Peyer's patch (tissue), 4 donors: Measurements from ENCODE around the gene IQCK.

Experiments
- POLR2A ChIP-seq, 2 donors: fragments of 450-650 bp; IDR thresholded peaks; one replicate each; pipeline ENCODE4 v1.5.1; 2017; ENCODE audit warnings: antibody characterized with exemption in 2 of 2, mild to moderate bottlenecking in 2 of 2, moderate library complexity in 2 of 2
- TF ChIP-seq, protein P1 (sequence below), 6 experiments: fragments of 450-650 bp in 4 of 6; fragments of 200-600 bp in 2 of 6; sonication (generic) in 1 of 6; IDR thresholded peaks; one replicate each; pipeline ENCODE4 v1.5.1; 2017 to 2019; ENCODE audit warnings: antibody characterized with exemption in 6 of 6, mild to moderate bottlenecking in 3 of 6, moderate library complexity in 1 of 6

DNA sequence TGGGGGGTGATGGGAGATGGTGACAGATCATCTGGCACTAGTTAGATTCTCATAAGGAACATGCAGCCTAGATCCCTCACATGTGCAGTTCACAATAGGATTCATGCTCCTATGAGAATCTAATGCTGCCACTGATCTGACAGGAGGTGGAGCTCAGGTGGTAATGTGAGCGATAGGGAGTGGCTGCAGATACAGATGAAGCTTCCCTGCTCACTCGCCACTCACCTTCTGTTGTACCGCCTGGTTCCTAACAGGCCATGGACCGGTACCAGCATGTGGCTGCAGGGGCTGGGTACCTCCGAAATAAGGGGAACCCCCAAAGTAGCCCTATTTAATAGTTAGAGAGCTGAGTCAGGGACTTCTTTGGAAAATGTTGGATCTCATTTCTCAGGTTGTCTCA lies 106.1 kb downstream of the IQCK start:
- TF ChIP-seq, protein P1, sequence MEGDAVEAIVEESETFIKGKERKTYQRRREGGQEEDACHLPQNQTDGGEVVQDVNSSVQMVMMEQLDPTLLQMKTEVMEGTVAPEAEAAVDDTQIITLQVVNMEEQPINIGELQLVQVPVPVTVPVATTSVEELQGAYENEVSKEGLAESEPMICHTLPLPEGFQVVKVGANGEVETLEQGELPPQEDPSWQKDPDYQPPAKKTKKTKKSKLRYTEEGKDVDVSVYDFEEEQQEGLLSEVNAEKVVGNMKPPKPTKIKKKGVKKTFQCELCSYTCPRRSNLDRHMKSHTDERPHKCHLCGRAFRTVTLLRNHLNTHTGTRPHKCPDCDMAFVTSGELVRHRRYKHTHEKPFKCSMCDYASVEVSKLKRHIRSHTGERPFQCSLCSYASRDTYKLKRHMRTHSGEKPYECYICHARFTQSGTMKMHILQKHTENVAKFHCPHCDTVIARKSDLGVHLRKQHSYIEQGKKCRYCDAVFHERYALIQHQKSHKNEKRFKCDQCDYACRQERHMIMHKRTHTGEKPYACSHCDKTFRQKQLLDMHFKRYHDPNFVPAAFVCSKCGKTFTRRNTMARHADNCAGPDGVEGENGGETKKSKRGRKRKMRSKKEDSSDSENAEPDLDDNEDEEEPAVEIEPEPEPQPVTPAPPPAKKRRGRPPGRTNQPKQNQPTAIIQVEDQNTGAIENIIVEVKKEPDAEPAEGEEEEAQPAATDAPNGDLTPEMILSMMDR (IDR thresholded peaks at IDR 0.05): no peak
- no peak for TF ChIP-seq POLR2A (IDR thresholded peaks at IDR 0.05)
